HEK293 (cell line): ENCODE data around the gene ARL15.

Experiments
- CTCF ChIA-PET: fragments of 350-600 bp; formaldehyde crosslinking; extraction: SDS; loops from one replicate; lab custom pipeline; 2021; ENCODE audit warnings: antibody characterized with exemption; lab: Yijun Ruan, JAX
- POLR2A ChIA-PET: fragments of 300-600 bp; formaldehyde crosslinking; extraction: SDS; loops from one replicate; lab custom pipeline; 2020; ENCODE audit warnings: antibody characterized with exemption, inconsistent platforms; lab: Yijun Ruan, JAX
- H3K27ac ChIP-seq: fragments of 200-500 bp; sonication (Bioruptor generic); 2 replicates; pipeline ENCODE4 v1.5.1; 2014; ENCODE audit warnings: low read depth, low read length, control low read depth, inconsistent platforms; ENCODE audit errors: extremely low read depth
- H3K36me3 ChIP-seq, 2 experiments: fragments of 200-500 bp in 1 of 2; sonication (Bioruptor generic) in 1 of 2; 1 replicate in 1 of 2; 2 replicates in 1 of 2; pipeline ENCODE4 v1.5.1; 2014 to 2017; ENCODE audit warnings: inconsistent platforms in 2 of 2, low read length in 2 of 2; ENCODE audit not compliant: control insufficient read depth in 2 of 2, insufficient read depth in 1 of 2
- H3K4me1 ChIP-seq: fragments of 200-500 bp; sonication (Bioruptor generic); 2 replicates; pipeline ENCODE4 v1.5.1; 2014; ENCODE audit warnings: mild to moderate bottlenecking, low read length, inconsistent platforms; ENCODE audit not compliant: control insufficient read depth, insufficient read depth
- H3K4me3 ChIP-seq: 2 replicates; pipeline ENCODE4 v1.5.1; 2011; ENCODE audit warnings: low read depth, mild to moderate bottlenecking, control low read depth, low read length, moderate library complexity
- H3K9me3 ChIP-seq: fragments of 200-500 bp; sonication (Bioruptor generic); 2 replicates; pipeline ENCODE4 v1.5.1; 2014; ENCODE audit warnings: low read depth, low read length, inconsistent platforms; ENCODE audit not compliant: control insufficient read depth, insufficient read depth
- KLF10 ChIP-seq: fragments of 450-650 bp; IDR thresholded peaks from 2 replicates; pipeline ENCODE4 v1.5.1; 2018; ENCODE audit warnings: missing biosample characterization, mild to moderate bottlenecking, missing genetic modification characterization
- RBAK ChIP-seq: fragments of 450-650 bp; formaldehyde crosslinking; IDR thresholded peaks from 2 replicates; pipeline ENCODE4 v1.5.1; 2016; ENCODE audit warnings: missing biosample characterization, missing genetic modification characterization
- REPIN1 ChIP-seq: fragments of 450-650 bp; formaldehyde crosslinking; IDR thresholded peaks from 2 replicates; pipeline ENCODE4 v1.5.1; 2017; ENCODE audit warnings: missing biosample characterization, missing genetic modification characterization, low read depth
- ZFP41 ChIP-seq: fragments of 450-650 bp; formaldehyde crosslinking; IDR thresholded peaks from 2 replicates; pipeline ENCODE4 v1.5.1; 2016; ENCODE audit warnings: missing biosample characterization, missing genetic modification characterization, borderline replicate concordance
- ZNF157 ChIP-seq: fragments of 450-650 bp; formaldehyde crosslinking; IDR thresholded peaks from 2 replicates; pipeline ENCODE4 v1.5.1; 2016; ENCODE audit warnings: missing biosample characterization, missing genetic modification characterization
- ZNF174 ChIP-seq: fragments of 450-650 bp; formaldehyde crosslinking; IDR thresholded peaks from 2 replicates; pipeline ENCODE4 v1.5.0; 2017; ENCODE audit warnings: missing biosample characterization, mild to moderate bottlenecking, missing genetic modification characterization
- ZNF423 ChIP-seq: fragments of 450-650 bp; formaldehyde crosslinking; IDR thresholded peaks from 2 replicates; pipeline ENCODE4 v1.5.1; 2016; ENCODE audit warnings: missing biosample characterization, missing genetic modification characterization
- ZNF426 ChIP-seq: fragments of 450-650 bp; formaldehyde crosslinking; IDR thresholded peaks from 2 replicates; pipeline ENCODE4 v1.5.1; 2017; ENCODE audit warnings: missing biosample characterization, missing genetic modification characterization, mild to moderate bottlenecking, inconsistent platforms, moderate library complexity
- ZNF558 ChIP-seq: fragments of 450-650 bp; formaldehyde crosslinking; IDR thresholded peaks from 2 replicates; pipeline ENCODE4 v1.5.1; 2016; ENCODE audit warnings: missing biosample characterization, missing genetic modification characterization
- ZNF629 ChIP-seq: fragments of 450-650 bp; formaldehyde crosslinking; IDR thresholded peaks from 2 replicates; pipeline ENCODE4 v1.5.1; 2017; ENCODE audit warnings: missing biosample characterization, missing genetic modification characterization
- ZNF654 ChIP-seq: fragments of 450-650 bp; formaldehyde crosslinking; IDR thresholded peaks from 2 replicates; pipeline ENCODE4 v1.5.1; 2016; ENCODE audit warnings: low read depth, missing biosample characterization, missing genetic modification characterization
- ZNF660 ChIP-seq: fragments of 450-650 bp; IDR thresholded peaks from 2 replicates; pipeline ENCODE4 v1.5.1; 2018; ENCODE audit warnings: missing biosample characterization, mild to moderate bottlenecking, missing genetic modification characterization
- ZNF776 ChIP-seq: fragments of 450-650 bp; formaldehyde crosslinking; IDR thresholded peaks from 2 replicates; pipeline ENCODE4 v1.5.0; 2017; ENCODE audit warnings: missing biosample characterization, missing genetic modification characterization, borderline replicate concordance
- ZSCAN16 ChIP-seq: fragments of 450-650 bp; formaldehyde crosslinking; IDR thresholded peaks from 2 replicates; pipeline ENCODE4 v1.5.1; 2016; ENCODE audit warnings: missing biosample characterization, missing genetic modification characterization
- TF ChIP-seq, protein P1 (sequence below): fragments of 450-650 bp; formaldehyde crosslinking; IDR thresholded peaks from 2 replicates; pipeline ENCODE4 v1.5.1; 2017; ENCODE audit warnings: missing biosample characterization, missing genetic modification characterization
- TF ChIP-seq, protein P2 (sequence below): fragments of 450-650 bp; formaldehyde crosslinking; IDR thresholded peaks from 2 replicates; pipeline ENCODE4 v1.5.1; 2016; ENCODE audit warnings: missing biosample characterization, missing genetic modification characterization
- TF ChIP-seq, protein P3 (sequence below): fragments of 450-650 bp; formaldehyde crosslinking; conservative IDR thresholded peaks from 2 replicates; pipeline ENCODE4 v1.5.1; 2016; ENCODE audit warnings: low read depth, missing biosample characterization, missing genetic modification characterization
- TF ChIP-seq, protein P4 (sequence below): fragments of 450-650 bp; IDR thresholded peaks from 2 replicates; pipeline ENCODE4 v1.5.1; 2018; ENCODE audit warnings: missing biosample characterization, mild to moderate bottlenecking, missing genetic modification characterization

The ARL15 gene

DNA sequence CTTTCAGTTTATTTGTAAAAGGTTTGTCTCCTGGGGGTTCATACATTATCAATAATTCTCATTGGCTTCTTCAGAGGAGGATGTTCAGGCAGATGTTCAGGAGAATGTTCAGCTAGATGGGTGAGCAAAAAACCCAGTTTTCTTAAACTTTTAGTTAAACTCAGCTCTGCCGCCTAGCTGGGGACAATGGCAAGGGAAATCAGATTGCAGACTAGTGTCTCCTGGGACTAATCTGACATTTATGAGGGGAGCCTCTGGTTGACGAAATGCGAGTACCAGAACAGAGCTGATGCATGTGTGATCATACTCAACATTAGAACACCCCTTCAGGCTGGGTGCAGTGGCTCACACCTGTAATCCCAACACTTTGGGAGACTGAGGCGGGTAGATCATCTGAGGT is 314.4 kb downstream of the ARL15 start (continued):
- TF ChIP-seq, protein P1, sequence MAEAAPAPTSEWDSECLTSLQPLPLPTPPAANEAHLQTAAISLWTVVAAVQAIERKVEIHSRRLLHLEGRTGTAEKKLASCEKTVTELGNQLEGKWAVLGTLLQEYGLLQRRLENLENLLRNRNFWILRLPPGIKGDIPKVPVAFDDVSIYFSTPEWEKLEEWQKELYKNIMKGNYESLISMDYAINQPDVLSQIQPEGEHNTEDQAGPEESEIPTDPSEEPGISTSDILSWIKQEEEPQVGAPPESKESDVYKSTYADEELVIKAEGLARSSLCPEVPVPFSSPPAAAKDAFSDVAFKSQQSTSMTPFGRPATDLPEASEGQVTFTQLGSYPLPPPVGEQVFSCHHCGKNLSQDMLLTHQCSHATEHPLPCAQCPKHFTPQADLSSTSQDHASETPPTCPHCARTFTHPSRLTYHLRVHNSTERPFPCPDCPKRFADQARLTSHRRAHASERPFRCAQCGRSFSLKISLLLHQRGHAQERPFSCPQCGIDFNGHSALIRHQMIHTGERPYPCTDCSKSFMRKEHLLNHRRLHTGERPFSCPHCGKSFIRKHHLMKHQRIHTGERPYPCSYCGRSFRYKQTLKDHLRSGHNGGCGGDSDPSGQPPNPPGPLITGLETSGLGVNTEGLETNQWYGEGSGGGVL (tag by site-specific recombination) = no peak

DNA sequence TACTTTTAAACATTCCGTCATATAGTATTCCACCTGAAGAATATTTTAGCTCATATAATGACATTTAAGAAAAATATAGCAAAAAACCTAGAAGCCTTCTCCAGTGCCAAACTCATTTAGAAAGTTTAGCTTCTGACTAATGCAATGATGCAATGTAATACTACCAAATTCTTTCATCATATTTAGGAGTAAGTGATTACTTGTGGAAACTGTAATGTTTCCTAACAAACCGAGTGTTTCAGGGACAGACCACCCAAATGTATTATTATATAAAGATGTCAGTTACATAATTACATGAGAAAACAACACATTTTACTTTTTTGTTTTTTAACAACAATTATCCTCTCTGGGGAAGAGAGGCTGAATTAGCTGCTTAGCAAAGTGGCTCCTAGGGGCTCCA is 316.2 kb downstream of the ARL15 start:
- Histone ChIP-seq H3K36me3 (no peaks in the 10 kb centered on the region), H3K4me3 (no peak overlapping the region), H3K27ac (no peak overlapping the region), H3K9me3 (no peaks in the 10 kb centered on the region), H3K4me1 (no peaks in the 10 kb centered on the region)
- TF ChIP-seq ZNF426 = no peak
- TF ChIP-seq RBAK (tag by site-specific recombination) = no peak
- TF ChIP-seq, protein P2, sequence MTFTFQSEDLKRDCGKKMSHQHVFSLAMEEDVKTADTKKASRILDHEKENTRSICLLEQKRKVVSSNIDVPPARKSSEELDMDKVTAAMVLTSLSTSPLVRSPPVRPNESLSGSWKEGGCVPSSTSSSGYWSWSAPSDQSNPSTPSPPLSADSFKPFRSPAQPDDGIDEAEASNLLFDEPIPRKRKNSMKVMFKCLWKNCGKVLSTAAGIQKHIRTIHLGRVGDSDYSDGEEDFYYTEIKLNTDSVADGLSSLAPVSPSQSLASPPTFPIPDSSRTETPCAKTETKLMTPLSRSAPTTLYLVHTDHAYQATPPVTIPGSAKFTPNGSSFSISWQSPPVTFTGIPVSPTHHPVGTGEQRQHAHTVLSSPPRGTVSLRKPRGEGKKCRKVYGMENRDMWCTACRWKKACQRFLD (tag by site-specific recombination) = no peak
- TF ChIP-seq, protein P3, sequence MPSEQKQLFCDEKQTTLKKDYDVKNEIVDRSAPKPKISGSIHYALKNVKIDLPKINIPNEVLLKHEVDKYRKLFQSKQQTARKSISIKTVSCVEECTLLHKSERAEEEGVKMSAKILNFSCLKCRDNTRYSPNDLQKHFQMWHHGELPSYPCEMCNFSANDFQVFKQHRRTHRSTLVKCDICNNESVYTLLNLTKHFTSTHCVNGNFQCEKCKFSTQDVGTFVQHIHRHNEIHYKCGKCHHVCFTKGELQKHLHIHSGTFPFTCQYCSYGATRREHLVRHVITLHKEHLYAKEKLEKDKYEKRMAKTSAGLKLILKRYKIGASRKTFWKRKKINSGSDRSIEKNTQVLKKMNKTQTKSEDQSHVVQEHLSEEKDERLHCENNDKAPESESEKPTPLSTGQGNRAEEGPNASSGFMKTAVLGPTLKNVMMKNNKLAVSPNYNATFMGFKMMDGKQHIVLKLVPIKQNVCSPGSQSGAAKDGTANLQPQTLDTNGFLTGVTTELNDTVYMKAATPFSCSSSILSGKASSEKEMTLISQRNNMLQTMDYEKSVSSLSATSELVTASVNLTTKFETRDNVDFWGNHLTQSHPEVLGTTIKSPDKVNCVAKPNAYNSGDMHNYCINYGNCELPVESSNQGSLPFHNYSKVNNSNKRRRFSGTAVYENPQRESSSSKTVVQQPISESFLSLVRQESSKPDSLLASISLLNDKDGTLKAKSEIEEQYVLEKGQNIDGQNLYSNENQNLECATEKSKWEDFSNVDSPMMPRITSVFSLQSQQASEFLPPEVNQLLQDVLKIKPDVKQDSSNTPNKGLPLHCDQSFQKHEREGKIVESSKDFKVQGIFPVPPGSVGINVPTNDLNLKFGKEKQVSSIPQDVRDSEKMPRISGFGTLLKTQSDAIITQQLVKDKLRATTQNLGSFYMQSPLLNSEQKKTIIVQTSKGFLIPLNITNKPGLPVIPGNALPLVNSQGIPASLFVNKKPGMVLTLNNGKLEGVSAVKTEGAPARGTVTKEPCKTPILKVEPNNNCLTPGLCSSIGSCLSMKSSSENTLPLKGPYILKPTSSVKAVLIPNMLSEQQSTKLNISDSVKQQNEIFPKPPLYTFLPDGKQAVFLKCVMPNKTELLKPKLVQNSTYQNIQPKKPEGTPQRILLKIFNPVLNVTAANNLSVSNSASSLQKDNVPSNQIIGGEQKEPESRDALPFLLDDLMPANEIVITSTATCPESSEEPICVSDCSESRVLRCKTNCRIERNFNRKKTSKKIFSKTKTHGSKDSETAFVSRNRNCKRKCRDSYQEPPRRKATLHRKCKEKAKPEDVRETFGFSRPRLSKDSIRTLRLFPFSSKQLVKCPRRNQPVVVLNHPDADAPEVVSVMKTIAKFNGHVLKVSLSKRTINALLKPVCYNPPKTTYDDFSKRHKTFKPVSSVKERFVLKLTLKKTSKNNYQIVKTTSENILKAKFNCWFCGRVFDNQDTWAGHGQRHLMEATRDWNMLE (tag by site-specific recombination) = peak; percentile 50; the same call in 1 of the 2 replicates
- TF ChIP-seq ZNF660 (tag by site-specific recombination) = peak; percentile 60; the same call in 1 of the 2 replicates
- TF ChIP-seq ZNF776 = no peak
- CTCF ChIA-PET = no interaction called here
- POLR2A ChIA-PET = no interaction called here

DNA sequence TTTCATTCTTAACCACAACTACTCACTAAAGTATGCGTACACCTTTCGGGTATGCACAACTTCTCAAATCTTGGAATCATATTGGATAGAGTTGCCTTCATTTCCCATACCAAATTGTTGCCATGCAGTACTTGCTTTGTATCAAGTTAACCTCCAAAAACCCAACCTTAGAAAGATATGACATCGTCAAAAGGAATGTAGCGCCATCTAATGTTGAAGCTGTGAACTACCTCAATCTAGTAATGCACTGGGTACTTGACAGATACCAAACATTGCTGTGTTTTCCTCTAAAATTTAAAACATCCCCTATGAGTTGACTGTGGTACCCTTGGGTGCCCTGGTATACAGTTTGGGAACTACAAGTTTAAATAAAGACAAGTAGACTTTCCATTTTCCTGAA is 318.4 kb downstream of the ARL15 start:
- H3K4me3 ChIP-seq = no peak overlapping the region
- no peak for TF ChIP-seq ZSCAN16 (tag by site-specific recombination)
- peak; percentile 56 for TF ChIP-seq ZNF654 (tag by site-specific recombination)
- TF ChIP-seq, all 188 proteins: peak for 1
- ChIA-PET CTCF (interaction anchor here (0.7 to 1.5 kb wide), 4 partner anchors 21 to 515 kb away, joined by 3 to 4 read pairs (median 3); no protein-coding TSS in a partner anchor), POLR2A (no interaction called here)
- Histone ChIP-seq H3K9me3 (no peaks in the 10 kb centered on the region), H3K36me3 (no peaks in the 10 kb centered on the region), H3K4me1 (no peaks in the 10 kb centered on the region), H3K27ac (no peak overlapping the region)

DNA sequence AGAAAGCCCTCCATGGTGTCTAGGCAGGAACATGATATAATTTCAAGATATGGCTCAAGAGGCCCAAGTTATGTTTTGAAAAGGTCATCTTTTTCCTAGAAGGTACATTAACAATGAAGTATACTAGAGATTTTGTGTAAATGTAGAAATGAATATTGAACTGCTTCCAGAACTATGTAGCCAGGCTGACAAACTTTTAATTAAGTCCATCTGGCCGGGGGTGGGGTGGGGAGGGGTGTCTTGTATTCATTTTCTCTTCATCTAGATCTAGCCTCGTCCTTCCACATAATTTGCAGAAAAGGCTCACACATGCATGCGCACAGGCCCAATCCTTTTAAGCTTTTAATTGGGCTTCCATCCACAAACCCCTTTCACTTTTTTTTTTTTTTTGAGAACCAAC is 323.3 kb downstream of the ARL15 start:
- no peak overlapping the region for H3K4me3 ChIP-seq
- POLR2A ChIA-PET = no interaction called here
- H3K9me3 ChIP-seq = no peaks in the 10 kb centered on the region
- CTCF ChIA-PET = interaction anchor here (0.6 to 0.7 kb wide), 4 partner anchors 9 to 777 kb away, joined by 3 to 7 read pairs (median 4); partner anchors contain the start of gene ARL15
- H3K36me3 ChIP-seq = no peaks in the 10 kb centered on the region
- H3K27ac ChIP-seq = no peak overlapping the region
- no peaks in the 10 kb centered on the region for H3K4me1 ChIP-seq
- TF ChIP-seq KLF10 (tag by site-specific recombination) (no peak), ZNF558 (tag by site-specific recombination) (no peak), ZNF629 (tag by site-specific recombination) (no peak), ZNF174 (tag by site-specific recombination) (no peak), ZFP41 (no peak), REPIN1 (tag by site-specific recombination) (no peak), ZNF157 (tag by site-specific recombination) (no peak), ZNF423 (tag by site-specific recombination) (no peak)
- TF ChIP-seq, protein P4, sequence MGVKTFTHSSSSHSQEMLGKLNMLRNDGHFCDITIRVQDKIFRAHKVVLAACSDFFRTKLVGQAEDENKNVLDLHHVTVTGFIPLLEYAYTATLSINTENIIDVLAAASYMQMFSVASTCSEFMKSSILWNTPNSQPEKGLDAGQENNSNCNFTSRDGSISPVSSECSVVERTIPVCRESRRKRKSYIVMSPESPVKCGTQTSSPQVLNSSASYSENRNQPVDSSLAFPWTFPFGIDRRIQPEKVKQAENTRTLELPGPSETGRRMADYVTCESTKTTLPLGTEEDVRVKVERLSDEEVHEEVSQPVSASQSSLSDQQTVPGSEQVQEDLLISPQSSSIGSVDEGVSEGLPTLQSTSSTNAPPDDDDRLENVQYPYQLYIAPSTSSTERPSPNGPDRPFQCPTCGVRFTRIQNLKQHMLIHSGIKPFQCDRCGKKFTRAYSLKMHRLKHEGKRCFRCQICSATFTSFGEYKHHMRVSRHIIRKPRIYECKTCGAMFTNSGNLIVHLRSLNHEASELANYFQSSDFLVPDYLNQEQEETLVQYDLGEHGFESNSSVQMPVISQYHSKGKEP = no peak
